ENCODE results near the gene ZNF223.

ZNF223 gene

DNA sequence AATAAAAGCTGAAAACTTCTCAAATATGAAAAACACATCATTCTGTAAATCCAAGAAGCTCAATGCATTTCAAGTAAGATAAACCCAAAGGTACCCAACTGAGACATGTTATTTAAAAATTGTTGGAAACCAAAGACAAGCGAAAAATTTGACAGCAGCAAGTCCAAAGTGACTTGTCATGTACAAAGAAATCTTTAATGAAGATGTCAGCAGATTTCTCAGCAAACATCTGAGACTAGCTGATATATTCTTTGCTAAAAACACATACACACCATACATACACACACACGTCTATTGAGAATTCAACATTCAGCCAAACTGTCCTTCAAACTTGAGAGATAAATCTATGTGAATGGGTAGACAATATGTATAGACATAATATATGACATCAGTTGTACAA is 32.3 kb upstream of the ZNF223 start:
- TF ChIP-seq CTCF (IDR thresholded peaks at IDR 0.05) = no peak

GRCh38 chr19:44021221-44021620 is 30.6 kb upstream of the ZNF223 start:
- no peak for TF ChIP-seq CTCF (IDR thresholded peaks at IDR 0.05)

DNA sequence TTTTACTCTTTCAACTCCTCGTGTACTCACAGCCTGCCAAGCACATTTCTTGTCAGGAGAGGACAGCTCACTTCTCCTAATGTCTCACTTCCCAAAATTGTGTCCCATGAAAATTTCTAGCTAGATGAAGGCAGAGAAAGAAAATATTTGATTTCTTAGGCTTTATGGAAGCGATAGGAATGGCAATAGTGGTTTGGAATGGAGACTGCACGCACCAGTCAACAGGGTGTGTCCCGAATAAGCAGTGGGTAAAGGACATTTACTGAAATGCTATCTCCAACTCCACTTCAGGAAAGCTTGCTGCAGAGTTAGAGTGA is 27.0 kb upstream of the ZNF223 start:
- no peak for TF ChIP-seq CTCF (IDR thresholded peaks at IDR 0.05)

GRCh38 chr19:44025217-44025936 is 26.5 kb upstream of the ZNF223 start, which contains the start of gene ZNF222:
TSS of gene ZNF222 (plus strand) at chr19:44025379. CDS start at chr19:44025437, 58 bp downstream.
- no peak for TF ChIP-seq CTCF (IDR thresholded peaks at IDR 0.05)

DNA sequence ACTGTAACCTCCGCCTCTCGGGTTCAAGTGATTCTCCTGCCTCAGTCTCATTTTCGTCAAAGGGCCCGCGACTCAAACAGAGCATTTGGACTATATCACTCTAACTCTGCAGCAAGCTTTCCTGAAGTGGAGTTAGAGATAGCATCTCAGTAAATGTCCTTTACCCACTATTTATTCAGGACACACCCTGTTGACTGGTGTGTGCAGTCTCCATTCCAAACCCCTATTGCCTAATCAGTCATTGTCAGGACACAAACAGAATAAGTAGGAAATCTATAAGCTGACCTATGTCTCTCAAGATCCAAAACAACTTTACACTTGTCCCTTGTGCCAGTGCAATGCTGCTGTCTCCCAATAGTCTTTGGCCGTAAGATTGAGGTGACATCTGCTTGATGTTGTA is 25.2 kb upstream of the ZNF223 start:
- no peak for TF ChIP-seq CTCF (IDR thresholded peaks at IDR 0.05)

DNA sequence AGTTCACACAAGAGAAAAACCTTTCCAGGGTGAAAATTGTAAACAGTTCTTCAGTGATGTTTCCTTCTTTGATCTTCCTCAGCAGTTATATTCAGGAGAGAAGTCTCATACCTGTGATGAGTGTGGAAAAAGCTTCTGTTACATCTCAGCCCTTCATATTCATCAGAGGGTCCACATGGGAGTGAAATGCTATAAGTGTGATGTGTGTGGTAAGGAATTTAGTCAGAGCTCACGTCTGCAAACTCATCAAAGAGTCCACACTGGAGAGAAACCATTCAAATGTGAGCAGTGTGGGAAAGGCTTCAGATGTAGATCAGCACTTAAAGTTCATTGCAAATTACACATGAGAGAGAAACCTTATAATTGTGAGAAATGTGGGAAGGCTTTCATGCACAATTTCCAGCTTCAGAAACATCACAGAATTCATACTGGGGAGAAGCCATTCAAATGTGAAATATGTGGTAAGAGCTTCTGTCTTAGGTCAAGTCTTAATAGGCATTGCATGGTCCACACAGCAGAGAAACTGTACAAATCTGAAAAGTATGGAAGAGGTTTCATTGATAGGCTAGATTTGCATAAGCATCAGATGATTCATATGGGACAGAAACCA is 19.7 kb upstream of the ZNF223 start:
- no peak for TF ChIP-seq CTCF (IDR thresholded peaks at IDR 0.05)

DNA sequence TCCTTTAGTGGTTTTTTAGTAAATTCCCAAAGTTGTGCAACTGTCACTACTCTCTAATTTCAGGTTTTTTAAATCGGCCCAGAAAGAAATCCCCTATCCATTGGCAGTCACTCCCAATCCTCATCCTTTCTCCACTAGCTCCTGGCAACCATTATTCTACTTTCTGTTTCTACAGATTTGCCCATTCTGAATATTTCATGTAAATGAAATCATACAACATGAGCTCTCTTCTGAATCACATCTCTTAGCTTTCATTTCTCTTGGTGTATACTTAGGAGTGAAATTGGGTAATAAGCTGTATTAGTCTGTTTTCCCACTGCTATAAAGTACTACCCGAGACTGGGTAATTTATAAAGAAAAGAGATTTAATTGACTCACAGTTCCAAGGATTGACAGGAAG is 9.7 kb upstream of the ZNF223 start:
- TF ChIP-seq CTCF (IDR thresholded peaks at IDR 0.05) = no peak
